NB4 (cell line): Measurements from ENCODE around the gene PIK3AP1.

Experiments used
- CTCF ChIP-seq: IDR thresholded peaks from one replicate; pipeline ENCODE4 v1.5.1; 2012; ENCODE audit warnings: low read depth, low read length
- MYC ChIP-seq: IDR thresholded peaks from 2 replicates; pipeline ENCODE4 v1.6.1; 2011; ENCODE audit warnings: low read depth, low read length
- POLR2A ChIP-seq: IDR thresholded peaks from 2 replicates; pipeline ENCODE4 v1.6.1; 2011; ENCODE audit warnings: mild to moderate bottlenecking; ENCODE audit not compliant: insufficient read length; ENCODE audit errors: extremely low read depth

- TF ChIP-seq CTCF, result no peak
- TF ChIP-seq POLR2A, result no peak
- TF ChIP-seq MYC, result no peak
Measured at GRCh38 chr10:96612055-96612830, 108.1 kb downstream of the PIK3AP1 start.
